Bronchial epithelial cell (primary cell): ENCODE data around the gene SMYD4. TPM values are rescaled to one million over a fixed set of nuclear protein-coding genes. Genes with fewer than 3 reads are reported as not detected.
"Not testable (repeated sequence)": the region's sequence is repeated elsewhere in the genome, so short reads cannot be mapped to it uniquely, and the experiment has no call there.

Experiments
- DNase-seq: peaks from one replicate; pipeline ENCODE4 v3.0.0-alpha.2; 2010; ENCODE audit warnings: low read depth
- FAIRE-seq: peaks from 2 replicates; lab custom pipeline; 2011; peaks lifted over from hg19 to GRCh38; lab: Jason Lieb, UNC
- H3K27me3 ChIP-seq: 2 replicates; pipeline ENCODE4 v1.5.1; 2011; ENCODE audit warnings: low read length; ENCODE audit not compliant: control insufficient read depth, insufficient read depth
- H3K36me3 ChIP-seq: 2 replicates; pipeline ENCODE4 v1.5.1; 2011; ENCODE audit warnings: low read length; ENCODE audit not compliant: control insufficient read depth, insufficient read depth
- H3K4me3 ChIP-seq: 2 replicates; pipeline ENCODE4 v1.5.1; 2011; ENCODE audit warnings: mild to moderate bottlenecking, low read depth, low read length, control low read depth
- CTCF ChIP-seq: IDR thresholded peaks from 2 replicates; pipeline ENCODE4 v1.5.1; 2011; ENCODE audit warnings: mild to moderate bottlenecking, moderate library complexity, low read length, control low read depth, inconsistent platforms; ENCODE audit not compliant: insufficient read depth, severe bottlenecking
- total RNA-seq: library from RNA; depleted of rRNA; stranded (reverse); fragments of >200 nt; gene quantifications from 2 replicates; pipeline ENCODE4 v1.2.1, GENCODE V29; 2014

SMYD4 gene
- total RNA-seq, 1 donor from 2014 or later = 7.9 TPM

DNA sequence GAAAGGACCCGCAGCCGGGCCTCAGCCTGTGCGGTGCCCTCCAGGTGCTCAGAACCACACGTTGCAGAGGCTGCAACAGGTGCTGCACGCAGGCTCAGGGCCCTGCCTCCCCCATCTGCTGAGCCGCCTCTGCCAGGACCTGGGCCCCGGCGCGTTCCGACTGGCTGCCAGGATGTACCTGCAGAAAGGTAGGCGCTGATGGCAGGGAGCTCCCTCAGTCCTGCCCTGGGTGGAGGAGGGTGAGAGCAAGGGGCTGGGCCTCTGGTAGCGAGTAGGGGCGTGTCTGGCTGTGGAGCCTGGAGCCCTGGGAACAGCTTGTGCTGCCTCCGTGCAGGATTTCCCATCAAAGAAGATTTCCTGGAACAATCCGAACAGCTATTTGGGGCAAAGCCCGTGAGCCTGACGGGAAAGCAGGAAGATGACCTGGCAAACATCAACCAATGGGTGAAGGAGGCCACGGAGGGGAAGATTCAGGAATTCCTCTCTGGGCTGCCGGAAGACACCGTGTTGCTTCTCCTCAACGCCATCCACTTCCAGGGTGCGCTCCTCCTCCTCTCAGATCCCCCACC, 82.6 kb downstream of the SMYD4 start:
- Histone ChIP-seq H3K27me3 (no peaks in the 10 kb centered on the region), H3K4me3 (no peak overlapping the region), H3K36me3 (no peaks in the 10 kb centered on the region)
- FAIRE-seq = no peak
- no peak for TF ChIP-seq CTCF
- DNase-seq = peak; percentile 94

- H3K36me3 ChIP-seq = no peaks in the 10 kb centered on the region
- H3K27me3 ChIP-seq = no peaks in the 10 kb centered on the region
- no peak for FAIRE-seq
- no peak overlapping the region for H3K4me3 ChIP-seq
- TF ChIP-seq CTCF = no peak
- no peak for DNase-seq
These were observed 84.1 kb downstream of the SMYD4 start for GRCh38 chr17:1745513-1746020.

- no peak for FAIRE-seq
- H3K36me3 ChIP-seq = no peaks in the 10 kb centered on the region
- H3K27me3 ChIP-seq = no peaks in the 10 kb centered on the region
- no peak for TF ChIP-seq CTCF
- H3K4me3 ChIP-seq = no peak overlapping the region
- DNase-seq = no peak
These were observed 84.9 kb downstream of the SMYD4 start for GRCh38 chr17:1744551-1745512.

- Histone ChIP-seq H3K4me3 (no peak overlapping the region), H3K36me3 (no peaks in the 10 kb centered on the region), H3K27me3 (no peaks in the 10 kb centered on the region)
- TF ChIP-seq CTCF = no peak
- no peak for FAIRE-seq
- DNase-seq = no peak
These were observed 86.6 kb downstream of the SMYD4 start for GRCh38 chr17:1743088-1743439.

- FAIRE-seq (no peak), DNase-seq (no peak)
- no peak for TF ChIP-seq CTCF
- Histone ChIP-seq H3K36me3 (peaks cover 3% of the 10 kb centered on the region), H3K4me3 (no peak within 1 kb of the TSS), H3K27me3 (no peaks in the 10 kb centered on the region)
These were observed 87.2 kb downstream of the SMYD4 start, which contains the start of gene SERPINF2 for GRCh38 chr17:1742371-1743087. TSS of gene SERPINF2 (plus strand) at chr17:1742871. CDS start at chr17:1744996, 2,125 bp downstream.

DNA sequence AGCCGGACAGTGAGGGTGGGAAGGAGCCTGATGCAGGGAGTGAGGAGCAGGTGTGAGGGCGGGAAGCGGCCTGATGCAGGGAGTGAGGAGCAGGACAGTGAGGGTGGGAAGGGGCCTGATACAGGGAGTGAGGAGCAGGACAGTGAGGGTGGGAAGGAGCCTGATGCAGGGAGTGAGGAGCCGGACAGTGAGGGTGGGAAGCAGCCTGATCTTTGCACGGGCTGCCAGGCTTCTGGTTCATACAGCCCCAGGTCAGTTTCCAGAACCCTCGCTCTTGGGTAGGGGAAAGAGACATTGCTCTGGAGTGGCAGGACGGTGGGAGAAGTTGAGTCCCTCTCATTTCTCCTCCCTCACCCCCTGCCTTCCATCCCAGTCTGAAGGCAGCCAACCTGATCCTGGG, 87.8 kb downstream of the SMYD4 start:
- H3K4me3 ChIP-seq, H3K27me3 ChIP-seq, H3K36me3 ChIP-seq, FAIRE-seq, DNase-seq: not testable (repeated sequence)
